GM06990 (cell line): ENCODE data around the gene PROB1.
A peak's percentile ranks its signal among the peaks of the same experiment; 100 is the strongest.

Experiments used
- DNase-seq: peaks from one replicate; pipeline ENCODE4 v3.0.0-alpha.2; 2011; ENCODE audit not compliant: insufficient read length; ENCODE audit errors: extremely low read depth
- H3K27me3 ChIP-seq: replicated peaks from 2 replicates; pipeline ENCODE4 v1.6.0; 2011; ENCODE audit warnings: low read length; ENCODE audit not compliant: control insufficient read depth, insufficient read depth
- H3K36me3 ChIP-seq: 2 replicates; pipeline ENCODE4 v1.5.1; 2011; ENCODE audit warnings: low read length; ENCODE audit not compliant: control insufficient read depth, insufficient read depth
- H3K4me3 ChIP-seq: replicated peaks from 2 replicates; pipeline ENCODE4 v1.5.1; 2011; ENCODE audit warnings: low read depth, mild to moderate bottlenecking, control low read depth, low read length
- TF ChIP-seq, protein P1 (sequence below): IDR thresholded peaks from 2 replicates; pipeline ENCODE4 v1.5.1; 2011; ENCODE audit warnings: low read length, control low read depth, mild to moderate bottlenecking, inconsistent platforms; ENCODE audit not compliant: insufficient read depth, poor library complexity, severe bottlenecking

PROB1 gene

DNA sequence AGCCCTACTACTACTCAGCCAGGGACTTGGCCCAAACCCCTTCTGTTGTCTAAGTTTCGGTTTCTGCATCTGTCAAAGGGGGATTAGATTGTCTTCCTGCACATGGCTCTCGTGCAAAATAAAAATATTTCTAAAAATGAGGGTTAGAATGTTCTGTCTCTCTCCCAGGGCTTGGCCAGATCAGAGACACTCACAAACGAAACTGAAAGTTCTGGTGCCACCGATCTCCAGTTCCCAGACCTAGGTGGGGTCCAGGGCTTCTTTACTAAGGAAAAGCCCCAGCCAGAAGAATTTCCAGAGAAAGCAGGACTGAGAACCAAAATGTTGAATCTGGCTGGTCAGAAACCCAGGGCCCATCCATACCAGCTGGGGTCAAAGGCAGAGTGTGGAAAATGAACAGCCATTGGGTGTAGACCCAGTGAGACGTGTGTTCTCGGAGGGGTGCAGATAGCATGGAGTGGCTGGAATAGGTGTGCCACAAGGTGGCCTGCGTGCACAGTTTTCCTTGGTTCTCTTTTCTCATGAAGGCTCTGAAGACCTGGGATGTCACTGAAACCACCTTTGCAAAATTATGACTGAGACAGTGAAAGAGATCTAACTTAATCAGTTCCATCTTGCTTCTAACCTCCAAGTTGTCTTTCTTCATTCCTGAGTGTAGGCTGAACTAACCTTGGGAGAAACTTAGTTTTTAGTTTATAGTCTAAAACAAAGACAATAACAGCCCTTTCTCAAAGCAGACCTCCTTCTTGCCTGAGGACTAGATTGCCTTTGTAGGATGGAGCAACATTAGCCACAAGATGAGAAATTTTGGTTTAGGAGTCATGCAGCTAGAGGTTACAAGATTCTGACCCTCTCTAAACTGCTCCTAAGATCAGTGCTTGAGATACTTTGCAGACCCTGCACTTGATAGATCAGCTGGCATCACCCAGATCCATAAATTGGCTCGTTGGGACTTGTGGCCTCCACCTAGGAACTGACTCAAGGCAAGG is 9.5 kb downstream of the PROB1 start:
- Histone ChIP-seq H3K27me3 (no peaks in the 10 kb centered on the region), H3K36me3 (peaks cover 6% of the 10 kb centered on the region), H3K4me3 (peak overlapping the region; percentile 16; the same call in 1 of the 2 replicates)
- TF ChIP-seq, protein P1, sequence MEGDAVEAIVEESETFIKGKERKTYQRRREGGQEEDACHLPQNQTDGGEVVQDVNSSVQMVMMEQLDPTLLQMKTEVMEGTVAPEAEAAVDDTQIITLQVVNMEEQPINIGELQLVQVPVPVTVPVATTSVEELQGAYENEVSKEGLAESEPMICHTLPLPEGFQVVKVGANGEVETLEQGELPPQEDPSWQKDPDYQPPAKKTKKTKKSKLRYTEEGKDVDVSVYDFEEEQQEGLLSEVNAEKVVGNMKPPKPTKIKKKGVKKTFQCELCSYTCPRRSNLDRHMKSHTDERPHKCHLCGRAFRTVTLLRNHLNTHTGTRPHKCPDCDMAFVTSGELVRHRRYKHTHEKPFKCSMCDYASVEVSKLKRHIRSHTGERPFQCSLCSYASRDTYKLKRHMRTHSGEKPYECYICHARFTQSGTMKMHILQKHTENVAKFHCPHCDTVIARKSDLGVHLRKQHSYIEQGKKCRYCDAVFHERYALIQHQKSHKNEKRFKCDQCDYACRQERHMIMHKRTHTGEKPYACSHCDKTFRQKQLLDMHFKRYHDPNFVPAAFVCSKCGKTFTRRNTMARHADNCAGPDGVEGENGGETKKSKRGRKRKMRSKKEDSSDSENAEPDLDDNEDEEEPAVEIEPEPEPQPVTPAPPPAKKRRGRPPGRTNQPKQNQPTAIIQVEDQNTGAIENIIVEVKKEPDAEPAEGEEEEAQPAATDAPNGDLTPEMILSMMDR, result peak; percentile 18
- DNase-seq, result no peak

- TF ChIP-seq, protein P1, result no peak
- Histone ChIP-seq H3K27me3 (no peaks in the 10 kb centered on the region), H3K36me3 (peaks cover 6% of the 10 kb centered on the region), H3K4me3 (no peak overlapping the region; the same call in 1 of the 2 replicates)
- DNase-seq, result no peak
Measured at GRCh38 chr5:139384591-139385051, 10.3 kb downstream of the PROB1 start.

- no peak for DNase-seq
- Histone ChIP-seq H3K36me3 (peaks cover 6% of the 10 kb centered on the region), H3K4me3 (no peak overlapping the region), H3K27me3 (no peaks in the 10 kb centered on the region)
- TF ChIP-seq, protein P1, result no peak
Measured at GRCh38 chr5:139383993-139384590, 10.8 kb downstream of the PROB1 start.

- TF ChIP-seq, protein P1, result no peak
- Histone ChIP-seq H3K36me3 (peaks cover 6% of the 10 kb centered on the region), H3K27me3 (no peaks in the 10 kb centered on the region), H3K4me3 (no peak within 1 kb of the TSS)
- DNase-seq, result no peak
Measured at GRCh38 chr5:139383275-139383992, 11.5 kb downstream of the PROB1 start, which contains the start of gene SLC23A1. Gene SLC23A1 (minus strand): TSS chr5:139383297. CDS start chr5:139383253, 44 bp downstream.

GRCh38 chr5:139382807-139383206 is 12.1 kb downstream of the PROB1 start:
- H3K4me3 ChIP-seq, result no peak overlapping the region
- DNase-seq, result no peak
- TF ChIP-seq, protein P1, result no peak
- no peaks in the 10 kb centered on the region for H3K27me3 ChIP-seq
- peaks cover 3% of the 10 kb centered on the region for H3K36me3 ChIP-seq
